Upper lobe of right lung (tissue), 1 donor: ENCODE measurements around the gene RAB5A. TPM values are rescaled to one million over a fixed set of nuclear protein-coding genes. Genes with fewer than 3 reads are reported as not detected.

ENCODE experiments used
- ATAC-seq: fragments of 200-7000 bp; cut with Tn5 transposase; one replicate; pipeline ENCODE4 v1.9.1; 2020; ENCODE audit warnings: mild to moderate bottlenecking, moderate library complexity
- DNase-seq: peaks from one replicate; pipeline ENCODE4 v3.0.0-alpha.2; 2020
- H3K27ac ChIP-seq: fragments of 200-600 bp; one replicate; pipeline ENCODE4 v1.8.0; 2022
- H3K27me3 ChIP-seq: fragments of 200-600 bp; one replicate; pipeline ENCODE4 v1.8.0; 2022; ENCODE audit warnings: mild to moderate bottlenecking
- H3K36me3 ChIP-seq: fragments of 200-600 bp; one replicate; pipeline ENCODE4 v1.8.0; 2022
- H3K4me1 ChIP-seq: fragments of 200-600 bp; one replicate; pipeline ENCODE4 v1.8.0; 2022
- H3K4me3 ChIP-seq: fragments of 200-600 bp; one replicate; pipeline ENCODE4 v1.8.0; 2022; ENCODE audit warnings: mild to moderate bottlenecking
- H3K9me3 ChIP-seq: fragments of 200-600 bp; one replicate; pipeline ENCODE4 v1.8.0; 2022
- CTCF ChIP-seq: fragments of 200-600 bp; IDR thresholded peaks from one replicate; pipeline ENCODE4 v1.8.0; 2022; ENCODE audit warnings: antibody characterized with exemption
- intact Hi-C: fragments of 100-400 bp; cut with DNase I; formaldehyde crosslinking; loops from one replicate; pipeline ENCODE4 v1.11.0; 2022
- total RNA-seq: library from RNA; stranded (reverse); fragmentation: NEBNext Ultra II Directional; extraction: Animal tissue kit (Norgen Biotek cat#: 25700); gene quantifications from one replicate; pipeline ENCODE4 v1.2.1, GENCODE V29; 2021
- donor health status: DM: no; HTN: yes; CAD: no; lungs with severe emphysema.

Gene RAB5A
- total RNA-seq, 1 donor from 2014 or later, result 71.7 TPM

GRCh38 chr3:19903649-19904048 is 43.2 kb upstream of the RAB5A start:
- intact Hi-C loops, result no loop called here
- ATAC-seq, result no peak
- Histone ChIP-seq H3K27me3 (no peaks in the 10 kb centered on the region), H3K27ac (no peak overlapping the region), H3K36me3 (no peaks in the 10 kb centered on the region), H3K9me3 (no peaks in the 10 kb centered on the region), H3K4me3 (no peak overlapping the region), H3K4me1 (peaks cover 4% of the 10 kb centered on the region)
- TF ChIP-seq CTCF, result no peak
- DNase-seq, result no peak

GRCh38 chr3:19907523-19907922 is 39.4 kb upstream of the RAB5A start:
- Histone ChIP-seq H3K27ac (no peak overlapping the region), H3K36me3 (no peaks in the 10 kb centered on the region), H3K9me3 (no peaks in the 10 kb centered on the region), H3K27me3 (no peaks in the 10 kb centered on the region), H3K4me1 (no peaks in the 10 kb centered on the region), H3K4me3 (no peak overlapping the region)
- DNase-seq (no peak), ATAC-seq (no peak)
- TF ChIP-seq CTCF, result no peak
- intact Hi-C loops, result no loop called here

- Histone ChIP-seq H3K4me3 (no peak overlapping the region), H3K27me3 (no peaks in the 10 kb centered on the region), H3K27ac (no peak overlapping the region), H3K4me1 (no peaks in the 10 kb centered on the region), H3K36me3 (no peaks in the 10 kb centered on the region), H3K9me3 (no peaks in the 10 kb centered on the region)
- ATAC-seq (no peak), DNase-seq (no peak)
- no peak for TF ChIP-seq CTCF
- intact Hi-C loops, result no loop called here
Measured at GRCh38 chr3:19911452-19911851, 35.4 kb upstream of the RAB5A start.

GRCh38 chr3:19917167-19917566 is 29.7 kb upstream of the RAB5A start:
- no peaks in the 10 kb centered on the region for H3K27me3 ChIP-seq
- no peak for TF ChIP-seq CTCF
- H3K4me1 ChIP-seq, result no peaks in the 10 kb centered on the region
- H3K9me3 ChIP-seq, result no peaks in the 10 kb centered on the region
- intact Hi-C loops, result no loop called here
- ATAC-seq (no peak), DNase-seq (no peak)
- no peaks in the 10 kb centered on the region for H3K36me3 ChIP-seq
- H3K4me3 ChIP-seq, result no peak overlapping the region
- no peak overlapping the region for H3K27ac ChIP-seq

- H3K4me3 ChIP-seq, result no peak overlapping the region
- no peaks in the 10 kb centered on the region for H3K4me1 ChIP-seq
- H3K9me3 ChIP-seq, result no peaks in the 10 kb centered on the region
- H3K36me3 ChIP-seq, result no peaks in the 10 kb centered on the region
- ATAC-seq (no peak), DNase-seq (no peak)
- no peaks in the 10 kb centered on the region for H3K27me3 ChIP-seq
- no peak overlapping the region for H3K27ac ChIP-seq
- intact Hi-C loops, result no loop called here
- no peak for TF ChIP-seq CTCF
Measured at GRCh38 chr3:19920401-19921080, 26.4 kb upstream of the RAB5A start.
